Coronary artery (tissue), 2 donors: Measurements from ENCODE around the gene COL2A1.

Experiments used
- DNase-seq: peaks from one replicate; pipeline ENCODE4 v3.0.0-alpha.2; 2017; ENCODE audit warnings: low spot score
- H3K27ac ChIP-seq, 2 donors: fragments of 200-600 bp; sonication (generic); one replicate each; pipeline ENCODE4 v1.5.1; 2016 to 2019
- H3K4me3 ChIP-seq: fragments of 200-600 bp; sonication (generic); 2 replicates; pipeline ENCODE4 v1.5.1; 2016; ENCODE audit warnings: mild to moderate bottlenecking, moderate library complexity
- CTCF ChIP-seq: fragments of 200-600 bp; sonication (generic); IDR thresholded peaks from one replicate; pipeline ENCODE4 v1.5.1; 2019; ENCODE audit warnings: antibody characterized with exemption

COL2A1 gene

GRCh38 chr12:48038085-48038484 lies 33.8 kb upstream of the COL2A1 start:
- no peak for TF ChIP-seq CTCF
- no peak overlapping the region for H3K27ac ChIP-seq
- no peak overlapping the region for H3K4me3 ChIP-seq
- DNase-seq = no peak

GRCh38 chr12:48037267-48037915 lies 33.1 kb upstream of the COL2A1 start:
- no peak overlapping the region for H3K4me3 ChIP-seq
- no peak overlapping the region for H3K27ac ChIP-seq
- no peak for DNase-seq
- TF ChIP-seq CTCF = no peak

GRCh38 chr12:48036818-48037217 lies 32.5 kb upstream of the COL2A1 start:
- TF ChIP-seq CTCF = no peak
- Histone ChIP-seq H3K4me3 (no peak overlapping the region), H3K27ac (no peak overlapping the region)
- no peak for DNase-seq

GRCh38 chr12:48034835-48035805 lies 30.8 kb upstream of the COL2A1 start:
- Histone ChIP-seq H3K27ac (no peak overlapping the region), H3K4me3 (no peak overlapping the region)
- no peak for DNase-seq
- TF ChIP-seq CTCF = no peak

GRCh38 chr12:48033451-48033850 lies 29.2 kb upstream of the COL2A1 start:
- Histone ChIP-seq H3K27ac (no peak overlapping the region), H3K4me3 (no peak overlapping the region)
- no peak for DNase-seq
- no peak for TF ChIP-seq CTCF

GRCh38 chr12:48032597-48032996 lies 28.3 kb upstream of the COL2A1 start:
- Histone ChIP-seq H3K27ac (no peak overlapping the region), H3K4me3 (no peak overlapping the region)
- no peak for DNase-seq
- TF ChIP-seq CTCF = no peak
